NCI-H1092 treated with DMSO at 0.1 percent for 48 hours (cell line): ENCODE results near the gene HNF1B.

Experiments used
- DNase-seq: peaks from one replicate; lab custom pipeline; 2025; lab: John Stamatoyannopoulos, UW

Gene HNF1B

GRCh38 chr17:37761059-37761458 lies 16.2 kb upstream of the HNF1B start:
- no peak for DNase-seq

DNA sequence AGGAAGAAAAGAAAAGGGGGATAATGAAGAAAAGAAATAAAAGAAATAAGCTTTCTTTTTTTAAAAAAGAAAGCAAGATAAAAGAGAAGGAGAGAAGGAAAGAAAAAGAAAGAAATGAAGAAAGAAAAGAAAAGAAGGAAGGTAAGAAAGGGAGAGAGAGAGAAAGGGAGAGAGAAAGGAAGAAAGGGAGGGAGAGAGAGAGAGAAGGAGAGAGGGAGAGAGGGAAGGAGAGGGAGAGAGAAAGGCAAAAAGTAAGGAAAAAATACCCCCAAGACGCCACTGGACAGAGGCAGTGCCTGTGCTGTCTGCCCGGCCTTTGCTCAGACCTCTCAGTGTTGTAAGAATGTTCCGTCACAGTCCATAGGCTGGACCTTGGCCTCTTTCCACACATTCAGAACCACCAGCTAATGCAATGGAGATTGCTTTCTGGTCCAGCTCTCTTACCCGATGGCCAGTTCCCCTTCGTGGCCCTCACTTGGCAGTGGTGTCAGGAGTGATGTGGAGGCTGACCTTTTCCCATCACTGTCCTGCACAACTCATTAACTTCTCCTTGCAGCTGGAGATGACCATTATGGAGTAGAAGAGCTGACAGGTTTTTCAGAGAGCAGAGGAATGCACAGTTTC lies 14.3 kb upstream of the HNF1B start:
- DNase-seq = no peak

GRCh38 chr17:37756051-37756450 lies 11.2 kb upstream of the HNF1B start:
- no peak for DNase-seq

DNA sequence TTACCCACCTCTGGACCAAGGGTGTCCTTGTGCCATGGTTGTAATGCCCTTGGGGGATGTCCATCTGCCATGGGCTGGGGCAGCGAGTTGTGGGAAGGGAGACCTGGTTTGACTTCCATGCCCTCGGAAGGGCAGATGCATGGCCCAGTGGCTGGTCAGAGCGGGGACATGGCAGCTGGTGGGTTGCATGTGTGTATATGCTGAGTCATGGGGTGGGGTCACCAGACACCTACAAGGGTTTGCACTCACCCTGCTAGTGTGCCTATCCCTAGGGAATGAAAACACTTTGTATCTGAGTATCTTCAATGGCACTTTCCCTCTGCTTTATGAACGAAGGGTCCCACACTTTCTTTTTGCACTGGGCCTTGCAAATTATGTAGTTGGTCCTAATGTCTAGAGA lies 10.6 kb upstream of the HNF1B start:
- DNase-seq = no peak

- DNase-seq = no peak
Measured at GRCh38 chr17:37754363-37754762, 9.5 kb upstream of the HNF1B start.

DNA sequence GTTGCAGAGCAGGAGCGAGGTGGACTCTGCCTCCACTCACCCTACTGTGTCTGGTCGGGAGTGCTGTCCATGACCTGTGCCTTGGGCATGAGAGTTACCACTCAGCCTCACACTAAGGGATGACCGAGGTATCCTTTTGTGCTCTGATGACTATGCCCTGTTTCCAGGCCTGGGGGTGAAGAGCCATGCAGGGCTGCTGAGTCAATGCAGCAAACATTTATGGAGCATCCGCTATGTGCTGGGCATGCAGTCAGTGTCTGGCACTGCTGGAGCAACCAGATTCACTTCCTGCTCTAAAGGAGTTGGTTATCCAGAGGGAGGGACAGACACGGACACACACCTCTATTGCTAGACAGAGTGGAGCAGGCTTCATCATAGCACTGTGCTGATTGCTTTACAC lies 7.6 kb upstream of the HNF1B start:
- no peak for DNase-seq

GRCh38 chr17:37750768-37751475 lies 6.1 kb upstream of the HNF1B start:
- no peak for DNase-seq

DNA sequence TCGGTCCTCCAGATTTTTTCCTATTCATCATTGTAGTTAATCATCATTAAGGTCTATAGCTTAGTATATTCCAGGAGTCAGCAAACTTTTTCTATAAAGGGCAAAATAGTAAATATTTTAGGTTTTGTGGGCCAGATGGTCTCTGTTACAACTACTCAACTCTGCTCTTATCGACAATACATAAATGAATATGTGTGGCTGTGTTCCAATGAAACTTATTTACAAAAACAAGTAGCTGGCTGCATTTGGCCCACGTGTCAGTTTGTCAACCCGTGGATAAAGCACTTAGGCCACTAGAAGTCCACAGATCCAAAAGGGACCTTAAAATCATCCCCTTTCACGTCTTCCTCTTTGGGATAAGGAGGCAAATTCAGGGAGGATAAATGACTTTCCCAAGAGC lies 5.4 kb upstream of the HNF1B start:
- no peak for DNase-seq

GRCh38 chr17:37747222-37747621 lies 2.4 kb upstream of the HNF1B start:
- DNase-seq = no peak

DNA sequence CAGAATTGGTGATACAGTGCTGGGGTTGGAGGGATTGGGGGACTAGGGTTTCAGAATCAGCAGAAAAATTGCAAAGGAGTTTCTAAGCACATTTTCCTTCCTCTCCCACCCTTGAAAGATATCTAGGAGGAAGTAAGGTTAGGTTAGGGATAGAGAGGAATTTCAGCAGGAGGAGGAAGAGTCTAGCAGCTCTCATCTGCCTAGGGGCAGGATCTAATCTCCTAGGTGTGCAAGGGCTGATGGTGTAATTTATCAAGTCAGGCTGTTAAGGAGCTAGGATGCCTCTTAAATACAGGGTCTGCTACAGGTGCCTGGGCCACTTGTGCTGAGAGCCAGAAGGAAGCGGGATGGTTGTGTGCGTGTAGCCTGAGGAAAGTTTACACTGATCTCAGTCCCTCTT lies 1.8 kb upstream of the HNF1B start:
- no peak for DNase-seq

DNA sequence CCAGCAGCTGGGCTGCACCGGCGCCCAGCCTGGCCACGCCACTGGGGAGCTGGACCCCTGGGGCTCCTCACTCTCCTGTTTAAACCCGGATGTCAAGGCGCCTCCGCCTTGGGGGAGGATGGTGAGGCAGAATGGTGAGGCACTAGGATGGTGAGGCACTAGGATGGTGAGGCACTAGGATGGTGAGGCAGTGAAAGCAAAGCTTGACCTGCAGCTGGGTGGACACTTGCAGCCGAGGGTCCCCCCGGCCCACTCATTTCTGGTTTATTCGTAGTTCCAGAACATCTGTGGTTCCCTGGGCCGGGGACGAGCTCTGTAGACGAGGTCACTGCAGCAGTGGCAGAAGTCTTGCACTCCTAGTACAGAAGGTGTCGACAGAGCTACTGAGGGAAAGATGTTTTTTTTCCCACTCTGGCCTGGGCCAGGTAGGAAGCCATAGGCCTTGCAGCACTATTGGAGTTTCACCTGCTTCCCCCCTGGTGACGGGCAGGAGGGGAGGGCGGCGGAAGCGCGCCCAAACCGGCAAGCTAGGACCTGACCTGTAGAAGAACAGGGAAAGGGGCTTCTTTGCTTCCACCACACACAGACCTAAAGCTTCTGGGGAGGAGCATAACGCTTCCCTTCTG lies 1.1 kb upstream of the HNF1B start:
- no peak for DNase-seq

DNA sequence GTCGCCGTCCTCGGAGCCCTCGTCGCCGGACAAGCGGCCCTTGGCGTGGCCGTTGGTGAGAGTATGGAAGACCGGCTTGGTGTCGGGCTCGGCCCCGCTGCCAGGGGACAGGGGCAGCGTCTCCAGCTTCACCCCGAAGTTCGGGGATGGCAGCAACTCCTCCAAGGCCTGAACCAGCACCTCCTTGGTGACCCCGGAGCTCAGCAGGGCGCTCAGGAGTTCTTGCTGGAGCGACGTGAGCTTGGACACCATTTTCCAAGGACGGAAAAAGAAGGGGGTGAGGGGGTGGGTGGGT lies 279 bp downstream of the HNF1B start:
- no peak for DNase-seq

DNA sequence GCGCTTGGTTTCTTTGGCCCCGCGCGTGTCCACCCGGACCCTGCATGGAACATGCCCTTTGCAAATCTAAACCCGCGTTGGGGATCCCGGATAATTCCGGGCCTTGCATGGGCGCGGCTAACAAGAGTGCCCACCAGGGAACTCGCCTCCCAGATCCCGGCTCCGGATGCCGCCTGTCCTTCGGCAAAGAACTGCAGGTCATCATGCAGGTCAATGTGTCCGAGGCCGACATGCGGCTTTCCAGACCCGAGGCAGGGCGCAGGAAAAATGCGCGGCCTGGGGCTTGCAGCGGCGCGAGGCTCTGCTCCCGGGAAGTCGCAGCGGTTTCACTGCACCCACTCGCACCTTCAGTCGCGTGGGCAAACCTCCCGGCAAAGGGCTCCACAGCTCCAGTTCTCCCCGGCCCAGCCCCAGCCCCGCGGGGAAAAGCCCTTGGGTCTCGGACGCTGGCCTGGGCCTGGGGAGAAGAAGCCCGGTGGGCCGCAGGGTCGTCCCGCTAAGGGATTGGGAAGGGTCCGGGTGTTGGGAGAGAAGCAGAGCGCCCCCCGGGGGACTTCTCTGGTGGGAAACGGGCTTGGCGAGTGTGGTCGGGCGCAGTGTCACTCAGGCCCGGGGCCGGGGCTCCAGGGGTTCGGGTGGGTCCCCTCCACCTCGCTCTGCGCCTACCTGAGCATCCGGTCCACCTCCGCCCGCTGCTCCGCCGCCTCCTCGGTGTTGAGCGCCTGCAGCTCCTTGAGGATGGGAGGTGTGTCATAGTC lies 805 bp downstream of the HNF1B start:
- DNase-seq = no peak

DNA sequence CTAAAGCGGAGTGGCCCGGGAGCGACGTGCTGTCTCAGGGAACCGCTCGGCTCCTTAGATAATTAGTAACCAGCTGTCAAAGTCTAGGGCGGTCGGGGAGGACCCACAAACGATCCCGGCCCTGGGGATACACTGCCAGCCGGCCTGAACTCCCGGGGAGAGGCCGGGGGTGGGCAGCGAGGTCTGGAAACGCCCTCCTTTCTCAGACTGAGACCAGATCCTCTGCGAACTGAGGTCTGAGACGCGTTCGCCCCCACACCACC lies 1.3 kb downstream of the HNF1B start:
- DNase-seq = no peak

GRCh38 chr17:37742762-37743611 lies 1.9 kb downstream of the HNF1B start:
- DNase-seq = no peak

- no peak for DNase-seq
Measured at GRCh38 chr17:37742116-37742761, 2.6 kb downstream of the HNF1B start.

DNA sequence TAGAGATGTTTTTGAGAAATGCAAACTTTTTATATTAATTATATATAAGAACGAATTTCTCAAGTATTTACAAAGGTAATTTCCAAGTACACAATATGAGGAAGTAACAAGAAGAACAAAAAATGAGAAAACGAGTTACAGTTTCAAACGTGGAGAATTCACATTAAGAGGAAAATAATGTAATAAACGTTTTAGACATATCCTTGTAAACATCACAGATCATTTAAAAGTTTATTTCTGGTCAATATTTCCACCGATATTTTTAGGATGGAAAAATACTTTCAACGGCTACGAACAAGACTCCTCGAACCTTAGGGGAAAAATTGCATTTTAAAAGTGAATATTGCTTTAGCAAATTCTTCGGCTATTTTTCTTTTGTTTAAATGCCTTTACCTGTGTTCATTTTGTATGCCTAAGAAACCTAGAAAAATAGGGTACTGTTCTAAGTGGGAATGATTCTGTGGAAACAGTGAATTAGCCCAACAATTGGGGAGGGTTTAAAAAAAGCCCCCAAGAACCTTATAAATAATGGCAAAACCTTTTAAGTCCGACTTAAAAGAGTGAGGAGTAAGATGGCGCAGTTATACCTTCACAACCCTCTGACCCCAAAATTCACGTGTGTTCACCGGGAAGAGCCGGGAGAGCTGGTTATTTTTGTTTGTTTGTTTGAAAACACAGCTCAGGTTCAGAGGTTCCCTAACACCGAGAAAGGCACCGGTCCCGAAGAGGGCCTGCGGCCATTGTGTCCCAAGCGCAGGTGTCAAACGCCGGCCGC lies 3.3 kb downstream of the HNF1B start:
- DNase-seq = no peak

DNA sequence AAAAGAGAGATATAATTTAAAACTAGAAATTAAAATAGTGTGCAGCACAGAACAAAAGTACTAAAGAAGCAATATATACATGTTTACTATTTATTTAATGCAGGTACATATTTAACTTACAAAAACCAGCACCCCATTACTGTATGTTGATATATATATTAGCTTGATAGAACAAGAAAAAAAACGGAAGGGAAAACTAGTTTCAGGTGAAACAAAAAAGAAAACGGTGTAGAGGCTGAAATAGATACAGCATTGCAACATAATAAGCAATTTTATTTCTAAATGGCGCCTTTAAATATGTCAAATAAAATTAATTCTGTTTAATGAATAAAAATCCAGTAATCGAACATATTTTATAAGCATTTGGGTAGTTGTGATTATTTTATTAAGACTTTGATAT lies 3.9 kb downstream of the HNF1B start:
- DNase-seq = no peak

GRCh38 chr17:37737971-37738370 lies 6.9 kb downstream of the HNF1B start:
- no peak for DNase-seq

DNA sequence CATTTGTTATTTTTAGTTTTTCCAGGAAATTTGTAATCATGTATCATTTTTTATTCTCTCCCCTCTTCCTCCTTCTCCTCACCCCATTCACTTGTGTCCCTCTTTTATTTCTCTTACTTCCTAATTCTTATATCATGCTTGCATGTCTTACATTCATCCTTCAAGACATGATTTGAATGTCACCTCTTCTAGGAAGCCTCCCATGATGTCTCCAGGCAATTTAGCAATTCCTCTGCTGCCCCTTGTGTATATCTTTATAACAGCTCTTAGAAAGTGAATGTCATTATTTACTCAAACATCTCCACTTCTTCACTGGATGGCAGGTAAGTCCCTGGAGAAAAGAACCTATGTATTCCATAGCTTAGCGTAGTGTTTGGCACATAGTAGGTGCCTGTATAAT lies 7.8 kb downstream of the HNF1B start:
- DNase-seq = no peak

DNA sequence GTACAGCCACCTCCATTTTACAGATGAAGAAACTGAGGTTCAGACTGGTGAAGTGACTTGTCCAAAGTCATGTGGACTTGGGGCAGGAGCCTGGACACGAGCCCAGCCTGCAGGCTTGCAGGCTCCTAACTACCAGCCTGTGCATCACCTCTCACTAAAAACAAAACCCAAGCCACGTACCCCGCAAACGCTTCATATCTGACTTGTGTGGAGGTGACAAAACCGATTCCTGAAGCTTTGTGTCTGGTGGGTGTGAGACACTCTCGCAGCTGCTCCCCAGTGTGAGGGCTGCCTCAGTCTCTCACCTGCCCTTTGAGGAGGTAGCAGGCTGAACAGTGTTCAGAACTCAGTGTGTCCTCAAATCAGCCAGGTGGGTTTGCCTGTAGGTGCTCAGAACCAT lies 8.4 kb downstream of the HNF1B start:
- no peak for DNase-seq
